ENCODE results near the gene PIAS1. TPM values are rescaled to one million over a fixed set of nuclear protein-coding genes. Genes with fewer than 3 reads are reported as not detected.
A peak's percentile ranks its signal among the peaks of the same experiment; 100 is the strongest.
"Not testable (repeated sequence)": the region's sequence is repeated elsewhere in the genome, so short reads cannot be mapped to it uniquely, and the experiment has no call there.

The PIAS1 gene
- total RNA-seq, 4 donors from 2014 or later = 26.2 to 68.4 (median 53.1) TPM

GRCh38 chr15:68223171-68223570, 169.1 kb downstream of the PIAS1 start:
- no peak overlapping the region for H3K4me3 ChIP-seq
- 96% methylated on average over 6 of the region's 6 CpGs for WGBS
- H3K27me3 ChIP-seq = no peaks in the 10 kb centered on the region
- peaks cover 5 to 12% (median 10%) of the 10 kb centered on the region in 4 donors for H3K4me1 ChIP-seq
- DNase-seq (ENCODE audit: extremely low spot score) = peak; percentile 34
- no peak for TF ChIP-seq CTCF (IDR thresholded peaks at IDR 0.05)
- no peak for TF ChIP-seq POLR2AphosphoS5 (IDR thresholded peaks at IDR 0.05)
- TF ChIP-seq POLR2A (IDR thresholded peaks at IDR 0.05; ENCODE audit: low read depth) = no peak
- no peak for TF ChIP-seq EP300 (IDR thresholded peaks at IDR 0.05)
- H3K27ac ChIP-seq (replicated peaks in 1 of 4) = no peak overlapping the region
- no peaks in the 10 kb centered on the region for H3K9me3 ChIP-seq
- intact Hi-C loops (cut with DNase I) = no loop called here
- H3K36me3 ChIP-seq = peaks cover 0 to 4% (median 0%) of the 10 kb centered on the region in 4 donors

GRCh38 chr15:68224108-68224507, 170.0 kb downstream of the PIAS1 start:
- Histone ChIP-seq H3K27ac (replicated peaks in 1 of 4) (no peak overlapping the region), H3K4me1 (peaks cover 10 to 21% (median 16%) of the 10 kb centered on the region in 4 donors), H3K27me3 (no peaks in the 10 kb centered on the region), H3K9me3 (no peaks in the 10 kb centered on the region), H3K4me3 (no peak overlapping the region), H3K36me3 (no peaks in the 10 kb centered on the region)
- intact Hi-C loops (cut with DNase I) = no loop called here
- 67% methylated on average over 3 of the region's 3 CpGs for WGBS
- peak; percentile 24 for DNase-seq (ENCODE audit: extremely low spot score)
- no peak for TF ChIP-seq CTCF (IDR thresholded peaks at IDR 0.05)

GRCh38 chr15:68224546-68225250, 170.6 kb downstream of the PIAS1 start:
- no peaks in the 10 kb centered on the region for H3K27me3 ChIP-seq
- WGBS = 68% methylated on average over 3 of the region's 3 CpGs
- H3K36me3 ChIP-seq = no peaks in the 10 kb centered on the region
- TF ChIP-seq CTCF (IDR thresholded peaks at IDR 0.05) (no peak), EP300 (IDR thresholded peaks at IDR 0.05) (no peak), POLR2A (IDR thresholded peaks at IDR 0.05; ENCODE audit: low read depth) (no peak), POLR2AphosphoS5 (IDR thresholded peaks at IDR 0.05) (no peak)
- no peaks in the 10 kb centered on the region for H3K9me3 ChIP-seq
- intact Hi-C loops (cut with DNase I) = no loop called here
- H3K4me1 ChIP-seq = peaks cover 10 to 21% (median 16%) of the 10 kb centered on the region in 4 donors
- no peak overlapping the region for H3K27ac ChIP-seq (replicated peaks in 1 of 4)
- peak; percentile 72 for DNase-seq (ENCODE audit: extremely low spot score)
- no peak overlapping the region for H3K4me3 ChIP-seq

- H3K9me3 ChIP-seq; H3K4me3 ChIP-seq; DNase-seq (ENCODE audit: extremely low spot score); H3K27ac ChIP-seq (replicated peaks in 1 of 4); H3K36me3 ChIP-seq; intact Hi-C loops (cut with DNase I); H3K27me3 ChIP-seq: not testable (repeated sequence)
- WGBS = 96% methylated on average over 4 of the region's 4 CpGs
- peaks cover 18 to 28% (median 23%) of the 10 kb centered on the region in 4 donors for H3K4me1 ChIP-seq
These were observed 171.3 kb downstream of the PIAS1 start for GRCh38 chr15:68225442-68225841.

GRCh38 chr15:68227643-68228142, 173.6 kb downstream of the PIAS1 start:
- peak overlapping the region in 2 of 4 donors; percentile 14 to 91 for H3K27ac ChIP-seq (replicated peaks in 1 of 4)
- 88% methylated on average over 9 of the region's 9 CpGs for WGBS
- H3K36me3 ChIP-seq = no peaks in the 10 kb centered on the region
- intact Hi-C loops (cut with DNase I) = no loop called here
- DNase-seq (ENCODE audit: extremely low spot score) = peak; percentile 42
- peaks cover 19 to 29% (median 25%) of the 10 kb centered on the region in 4 donors for H3K4me1 ChIP-seq
- no peaks in the 10 kb centered on the region for H3K27me3 ChIP-seq
- TF ChIP-seq POLR2A (IDR thresholded peaks at IDR 0.05; ENCODE audit: low read depth) (no peak), POLR2AphosphoS5 (IDR thresholded peaks at IDR 0.05) (no peak), EP300 (IDR thresholded peaks at IDR 0.05) (no peak), CTCF (IDR thresholded peaks at IDR 0.05) (no peak)
- H3K4me3 ChIP-seq = peak overlapping the region in 3 of 4 donors; percentile 83 to 91 (median 88)
- H3K9me3 ChIP-seq = no peaks in the 10 kb centered on the region
